ENCODE results near the gene C1orf105. TPM values are rescaled to one million over a fixed set of nuclear protein-coding genes. Genes with fewer than 3 reads are reported as not detected.

Gene C1orf105
- total RNA-seq, 2 donors from 2014 or later: not detected

- intact Hi-C loops (cut with DNase I): no loop called here
- no peak for DNase-seq
- Histone ChIP-seq H3K36me3 (replicated peaks in 1 of 2; ENCODE audit: insufficient read depth in 1 of 2, low read depth in 2 of 2) (no peaks in the 10 kb centered on the region), H3K27me3 (no peaks in the 10 kb centered on the region), H3K27ac (no peak overlapping the region), H3K4me3 (no peak overlapping the region), H3K9me3 (no peaks in the 10 kb centered on the region), H3K4me1 (no peaks in the 10 kb centered on the region)
- no peak for TF ChIP-seq CTCF (IDR thresholded peaks at IDR 0.05)
- no peak for TF ChIP-seq POLR2A (IDR thresholded peaks at IDR 0.05)
- no peak for ATAC-seq
These were observed 95.0 kb downstream of the C1orf105 start for GRCh38 chr1:172515436-172515835.

- no peak overlapping the region for H3K4me3 ChIP-seq
- H3K9me3 ChIP-seq: no peaks in the 10 kb centered on the region
- no peak overlapping the region for H3K27ac ChIP-seq
- WGBS, 2 donors: 30 to 58% methylated on average over 1 of the region's 1 CpG
- no peaks in the 10 kb centered on the region for H3K36me3 ChIP-seq (replicated peaks in 1 of 2; ENCODE audit: insufficient read depth in 1 of 2, low read depth in 2 of 2)
- no peak for TF ChIP-seq CTCF (IDR thresholded peaks at IDR 0.05)
- no peak for TF ChIP-seq POLR2A (IDR thresholded peaks at IDR 0.05)
- peak in 1 of 4 donors; percentile 20 for DNase-seq
- intact Hi-C loops (cut with DNase I): no loop called here
- H3K27me3 ChIP-seq: no peaks in the 10 kb centered on the region
- no peak for ATAC-seq
- no peaks in the 10 kb centered on the region for H3K4me1 ChIP-seq
These were observed 95.4 kb downstream of the C1orf105 start for GRCh38 chr1:172515927-172516326.

- ATAC-seq (no peak), DNase-seq (no peak)
- Histone ChIP-seq H3K27me3 (no peaks in the 10 kb centered on the region), H3K4me1 (no peaks in the 10 kb centered on the region), H3K4me3 (no peak overlapping the region), H3K36me3 (replicated peaks in 1 of 2; ENCODE audit: insufficient read depth in 1 of 2, low read depth in 2 of 2) (no peaks in the 10 kb centered on the region), H3K9me3 (no peaks in the 10 kb centered on the region), H3K27ac (no peak overlapping the region)
- 71 to 84% methylated on average over 1 of the region's 1 CpG for WGBS, 2 donors
- intact Hi-C loops (cut with DNase I): no loop called here
- TF ChIP-seq CTCF (IDR thresholded peaks at IDR 0.05) (no peak), POLR2A (IDR thresholded peaks at IDR 0.05) (no peak)
These were observed 96.6 kb downstream of the C1orf105 start for GRCh38 chr1:172517081-172517480.

- no peaks in the 10 kb centered on the region for H3K27me3 ChIP-seq
- H3K36me3 ChIP-seq (replicated peaks in 1 of 2; ENCODE audit: insufficient read depth in 1 of 2, low read depth in 2 of 2): no peaks in the 10 kb centered on the region
- ATAC-seq: no peak
- no peaks in the 10 kb centered on the region for H3K4me1 ChIP-seq
- TF ChIP-seq POLR2A (IDR thresholded peaks at IDR 0.05) (no peak), CTCF (IDR thresholded peaks at IDR 0.05) (no peak)
- intact Hi-C loops (cut with DNase I): no loop called here
- WGBS, 2 donors: 45 to 60% methylated on average over 4 of the region's 4 CpGs
- no peaks in the 10 kb centered on the region for H3K9me3 ChIP-seq
- H3K27ac ChIP-seq: no peak overlapping the region
- no peak overlapping the region for H3K4me3 ChIP-seq
- DNase-seq: no peak
These were observed 97.1 kb downstream of the C1orf105 start for GRCh38 chr1:172517545-172517944.

Other genes starting within 250 kb of the C1orf105 start
- gene PIGC, start 23.4 kb downstream of the C1orf105 start, total RNA-seq: 10 to 100 TPM; 16.5 to 18.4 TPM
- 10 to 100 TPM; 61.0 to 68.6 TPM for gene SUCO, start 112.5 kb downstream of the C1orf105 start, total RNA-seq
- gene FASLG, start 238.4 kb downstream of the C1orf105 start, total RNA-seq: not detected